ENCODE data around the gene LPA.

The LPA gene

DNA sequence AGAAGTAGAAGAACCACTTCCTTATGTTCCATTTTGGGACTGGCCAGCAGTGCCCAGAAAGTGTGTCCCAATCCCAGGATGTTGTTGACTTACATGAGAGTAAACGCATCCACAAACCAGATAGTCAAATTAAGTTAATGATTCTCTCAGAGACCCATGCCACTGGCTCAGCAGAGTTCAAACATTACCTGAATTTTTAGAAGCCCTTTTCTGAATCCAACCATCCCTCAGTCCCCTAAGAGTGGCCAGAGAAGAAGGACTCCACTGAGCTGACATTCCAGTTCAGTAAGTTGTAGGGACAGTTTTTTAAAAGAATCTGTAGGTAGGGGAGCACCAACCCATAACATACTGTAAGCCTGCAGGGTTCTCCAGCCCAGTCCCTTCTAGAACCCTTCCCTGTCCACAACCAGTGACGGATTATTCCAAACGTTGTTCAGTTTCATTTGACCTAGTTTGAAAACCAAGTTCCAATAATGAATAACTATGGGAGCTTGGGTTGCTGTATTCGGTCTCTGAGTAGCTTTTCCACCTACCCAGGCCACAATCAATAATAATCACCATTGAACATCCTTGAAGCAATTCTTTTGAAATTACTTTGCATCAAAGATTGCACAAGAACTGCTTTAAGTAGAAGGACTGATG, 153.0 kb downstream of the LPA start:
- DNase-seq (ENCODE audit: low read depth, low spot score) = no peak

DNA sequence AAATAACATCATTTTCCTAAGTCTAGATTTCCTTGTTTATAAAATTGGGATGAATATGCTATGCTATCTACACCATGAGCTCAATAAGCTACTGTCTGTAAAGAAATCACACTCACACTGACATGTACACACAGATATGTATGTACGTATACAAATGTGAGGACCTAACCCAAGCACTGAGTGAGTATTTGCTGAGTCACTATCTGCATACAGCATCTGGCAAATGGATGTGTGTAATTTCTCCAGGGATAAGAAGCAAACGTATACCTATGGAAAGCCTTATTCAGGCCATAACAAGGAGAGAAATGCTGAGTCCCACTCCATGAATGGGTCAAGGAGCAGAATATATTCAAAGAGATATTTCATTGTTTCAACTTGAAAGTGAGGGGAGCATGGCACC, 153.9 kb downstream of the LPA start:
- no peak for DNase-seq (ENCODE audit: low read depth, low spot score)

DNA sequence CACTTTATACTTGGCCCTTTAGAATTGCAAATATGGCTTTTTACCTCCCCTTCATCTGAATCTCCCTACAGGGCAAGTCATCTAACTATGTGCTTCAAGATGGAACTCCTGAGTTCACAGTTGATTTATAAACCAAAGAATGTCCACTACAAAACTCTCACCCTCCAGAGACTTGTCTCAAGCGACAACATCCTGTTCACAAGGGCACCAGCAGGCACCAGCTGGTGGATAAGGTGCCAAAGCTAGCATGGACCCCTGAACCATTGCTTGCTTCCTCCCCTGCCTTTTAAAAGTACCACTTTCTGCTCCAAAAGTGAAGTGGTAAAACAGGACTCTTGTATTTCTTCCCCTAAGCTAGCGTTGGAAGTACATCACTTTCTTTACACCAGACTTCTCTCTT, 154.5 kb downstream of the LPA start:
- no peak for DNase-seq (ENCODE audit: low read depth, low spot score)

DNA sequence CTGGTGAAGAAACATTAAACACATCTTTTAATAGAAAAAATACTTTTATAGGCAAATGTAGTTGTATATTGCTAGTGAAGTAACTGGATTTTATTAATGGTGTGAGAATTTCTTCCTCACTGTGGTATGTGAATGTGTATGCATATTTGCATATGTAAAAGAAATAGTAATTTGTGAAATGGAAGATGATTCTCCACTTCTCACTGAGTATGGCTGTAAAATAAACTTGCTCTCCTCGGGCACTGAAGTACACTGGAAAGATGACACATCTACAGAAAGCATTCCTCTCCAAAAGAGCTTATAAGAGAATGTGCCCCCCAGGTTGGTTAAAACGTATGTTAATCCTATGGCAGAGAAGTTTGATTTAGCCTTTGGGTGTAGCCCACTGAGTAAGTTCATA, 155.5 kb downstream of the LPA start:
- no peak for DNase-seq (ENCODE audit: low read depth, low spot score)

DNA sequence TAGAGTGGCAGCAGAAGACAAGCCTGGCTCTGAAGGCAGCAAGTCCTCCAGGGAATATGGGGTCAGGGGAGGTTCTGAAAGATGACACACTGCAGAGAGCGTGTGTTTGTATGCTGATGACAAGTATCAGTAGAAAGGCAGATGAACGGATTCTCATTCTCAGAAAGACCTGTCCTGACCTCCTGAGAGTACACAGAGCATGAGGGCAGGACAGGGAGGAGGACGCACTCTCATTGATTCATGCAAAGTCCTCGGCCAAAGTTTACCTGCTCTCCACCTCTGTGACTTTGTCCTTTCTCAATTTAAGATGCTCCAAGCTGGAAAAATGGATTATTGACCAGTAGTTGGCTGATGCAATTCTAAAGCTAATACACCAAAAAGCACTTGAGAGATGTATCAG, 156.7 kb downstream of the LPA start:
- DNase-seq (ENCODE audit: low read depth, low spot score) = no peak

DNA sequence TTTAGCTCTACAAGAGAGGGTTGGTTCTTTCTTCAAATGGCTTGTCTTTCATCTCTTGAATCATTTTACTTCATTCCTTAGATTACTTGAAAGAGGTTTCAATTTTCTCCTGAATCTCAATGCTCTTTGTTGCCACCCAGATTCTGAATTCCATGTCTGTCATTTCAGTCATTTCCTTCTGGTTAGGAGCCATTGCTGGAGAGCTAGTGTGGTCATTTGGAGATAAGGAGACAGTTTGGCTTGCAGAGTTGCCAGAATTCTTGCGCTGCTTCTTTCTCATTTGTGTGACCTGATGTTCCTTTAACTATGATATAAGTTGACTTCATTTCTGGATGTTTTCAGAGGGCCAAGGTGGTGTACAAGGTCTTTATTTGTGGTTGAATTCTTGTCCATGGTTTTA, 158.1 kb downstream of the LPA start:
- DNase-seq (ENCODE audit: low read depth, low spot score) = no peak

DNA sequence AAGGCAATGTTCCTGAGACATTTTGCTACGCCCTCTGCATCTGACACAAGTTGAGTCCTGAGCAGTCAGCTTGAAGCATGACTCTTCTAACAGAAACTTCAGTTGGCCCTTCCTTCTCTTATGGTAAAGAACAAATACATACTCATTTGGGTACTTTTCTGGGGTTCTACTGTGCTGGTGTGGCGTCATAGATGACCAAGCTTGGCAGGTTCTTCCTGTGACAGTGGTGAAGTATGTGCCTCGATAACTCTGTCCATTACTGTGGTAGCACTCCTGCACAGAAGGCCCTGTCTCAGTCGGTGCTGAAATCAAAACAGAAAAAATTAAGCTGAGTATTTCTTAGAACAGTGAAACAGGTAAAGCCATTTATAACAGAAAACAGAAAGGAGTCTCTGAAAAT, 163.4 kb downstream of the LPA start:
- no peak for DNase-seq (ENCODE audit: low read depth, low spot score)

DNA sequence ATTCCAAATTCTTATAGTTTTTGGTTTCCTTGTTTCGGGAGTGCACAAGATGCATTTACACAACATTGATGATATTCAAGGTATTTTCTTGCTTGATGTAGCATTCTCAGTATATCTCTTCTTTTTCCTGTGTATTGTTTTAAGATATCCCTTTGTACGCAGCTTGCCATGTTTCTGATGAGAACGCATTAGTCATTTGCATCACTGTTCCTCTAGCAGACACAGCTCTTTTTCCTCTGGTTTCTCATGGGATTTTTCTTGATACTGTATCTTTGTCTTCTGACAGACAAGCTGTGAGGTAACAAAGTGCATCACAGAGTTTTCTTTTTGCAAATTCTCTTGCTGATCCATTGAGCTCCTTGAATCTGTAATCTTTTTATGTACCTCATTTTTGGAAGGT, 169.5 kb downstream of the LPA start:
- no peak for DNase-seq (ENCODE audit: low read depth, low spot score)

DNA sequence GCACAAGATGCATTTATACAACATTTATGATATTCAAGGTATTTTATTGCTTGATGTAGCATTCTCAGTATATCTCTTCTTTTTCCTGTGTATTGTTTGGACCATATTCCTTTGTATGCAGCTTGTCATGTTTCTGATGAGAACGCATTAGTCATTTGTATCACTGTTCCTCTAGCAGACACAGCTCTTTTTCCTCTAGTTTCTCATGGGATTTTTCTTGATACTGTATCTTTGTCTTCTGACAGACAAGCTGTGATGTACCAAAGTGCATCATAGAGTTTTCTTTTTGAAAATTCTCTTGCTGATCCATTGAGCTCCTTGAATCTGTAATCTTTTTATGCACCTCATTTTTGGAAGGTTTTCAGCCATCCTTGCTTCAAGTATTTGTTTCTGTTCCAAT, 175.0 kb downstream of the LPA start:
- DNase-seq (ENCODE audit: low read depth, low spot score) = no peak

DNA sequence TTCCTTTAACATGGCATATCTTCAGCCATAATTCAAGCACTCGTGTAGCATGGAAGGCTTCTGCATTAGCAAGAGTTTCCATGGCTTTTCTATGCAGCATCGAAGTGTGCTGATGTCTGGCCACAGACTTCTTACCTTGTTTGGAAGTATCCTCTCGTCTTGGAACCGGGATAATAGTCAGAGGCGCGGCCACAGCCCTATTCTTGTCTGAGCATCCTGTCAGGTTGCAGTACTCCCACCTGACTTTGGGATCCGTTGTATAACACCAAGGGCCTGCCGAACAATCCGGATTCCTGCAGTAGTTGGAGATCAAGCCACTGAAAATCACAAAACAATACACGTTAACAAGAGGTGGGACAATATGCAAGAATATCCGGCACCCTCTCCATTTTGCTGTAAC, 177.0 kb downstream of the LPA start:
- no peak for DNase-seq (ENCODE audit: low read depth, low spot score)
